Cardiac muscle cell (in vitro differentiated cells and primary cell): ENCODE measurements around the gene SOCS2. TPM values are rescaled to one million over a fixed set of nuclear protein-coding genes. Genes with fewer than 3 reads are reported as not detected.
"Not testable (repeated sequence)": the region's sequence is repeated elsewhere in the genome, so short reads cannot be mapped to it uniquely, and the experiment has no call there.

Experiments used
- DNase-seq, 2 donors: peaks; one replicate each; pipeline versions ENCODE4 v3.0.0 to v3.0.0-alpha.2; 2010 to 2017; ENCODE audit warnings: low read depth in 1 of 2, low spot score in 1 of 2
- H3K27ac ChIP-seq: fragments of 200-600 bp; sonication (generic); 2 replicates; pipeline ENCODE4 v1.5.1; 2016
- H3K27me3 ChIP-seq: fragments of 200-600 bp; sonication (generic); 2 replicates; pipeline ENCODE4 v1.6.0; 2016; ENCODE audit warnings: control low read depth
- H3K36me3 ChIP-seq: fragments of 200-600 bp; sonication (generic); 2 replicates; pipeline ENCODE4 v1.5.1; 2016; ENCODE audit warnings: control low read depth
- H3K4me1 ChIP-seq: fragments of 200-600 bp; sonication (generic); 2 replicates; pipeline ENCODE4 v1.8.1; 2017; ENCODE audit warnings: low read depth, mild to moderate bottlenecking, mixed run types
- H3K4me3 ChIP-seq: fragments of 200-600 bp; sonication (generic); 2 replicates; pipeline ENCODE4 v1.5.1; 2016; ENCODE audit warnings: mild to moderate bottlenecking
- H3K9me3 ChIP-seq: fragments of 200-600 bp; sonication (generic); 2 replicates; pipeline ENCODE4 v1.5.1; 2017; ENCODE audit warnings: low read depth, mild to moderate bottlenecking, control low read depth
- CTCF ChIP-seq: IDR thresholded peaks from 2 replicates; pipeline ENCODE4 v1.5.1; 2012; ENCODE audit warnings: low read depth, mild to moderate bottlenecking, low read length
- polyA plus RNA-seq: library from polyadenylated mRNA; unstranded; fragments of >200 nt; fragmentation: Nextera tagmentation; extraction: Ambion mirVana; gene quantifications from 2 replicates; pipeline ENCODE4 v1.2.1, GENCODE V29; 2016
- total RNA-seq: library from RNA; depleted of rRNA; stranded (reverse); fragments of >200 nt; gene quantifications from 2 replicates; pipeline ENCODE4 v1.2.3, GENCODE V29; 2016

Gene SOCS2
- total and polyA plus RNA-seq, 2 experiments from 2014 or later: 19.7 to 40.7 TPM

GRCh38 chr12:93541578-93542225, 30.8 kb upstream of the SOCS2 start:
- Histone ChIP-seq H3K4me3 (no peak overlapping the region), H3K36me3 (no peaks in the 10 kb centered on the region), H3K4me1 (peaks cover 6% of the 10 kb centered on the region), H3K27ac (no peak overlapping the region), H3K9me3 (no peaks in the 10 kb centered on the region), H3K27me3 (no peaks in the 10 kb centered on the region)
- TF ChIP-seq CTCF: no peak
- DNase-seq: no peak

- Histone ChIP-seq H3K4me1 (no peaks in the 10 kb centered on the region), H3K9me3 (no peaks in the 10 kb centered on the region), H3K4me3 (no peak overlapping the region), H3K27ac (no peak overlapping the region), H3K27me3 (no peaks in the 10 kb centered on the region), H3K36me3 (no peaks in the 10 kb centered on the region)
- no peak for TF ChIP-seq CTCF
- DNase-seq: no peak
These were observed 24.7 kb upstream of the SOCS2 start for GRCh38 chr12:93547778-93548177.

GRCh38 chr12:93549174-93549573, 23.3 kb upstream of the SOCS2 start:
- H3K4me1 ChIP-seq: no peaks in the 10 kb centered on the region
- H3K27ac ChIP-seq: no peak overlapping the region
- no peaks in the 10 kb centered on the region for H3K36me3 ChIP-seq
- H3K9me3 ChIP-seq: no peaks in the 10 kb centered on the region
- H3K4me3 ChIP-seq: no peak overlapping the region
- DNase-seq: no peak
- no peak for TF ChIP-seq CTCF
- no peaks in the 10 kb centered on the region for H3K27me3 ChIP-seq

- Histone ChIP-seq H3K9me3 (no peaks in the 10 kb centered on the region), H3K36me3 (no peaks in the 10 kb centered on the region), H3K4me3 (no peak overlapping the region), H3K4me1 (no peaks in the 10 kb centered on the region), H3K27me3 (no peaks in the 10 kb centered on the region), H3K27ac (no peak overlapping the region)
- DNase-seq: no peak
- no peak for TF ChIP-seq CTCF
These were observed 21.5 kb upstream of the SOCS2 start for GRCh38 chr12:93550748-93551611.

- H3K4me3 ChIP-seq: no peak overlapping the region
- H3K27me3 ChIP-seq: no peaks in the 10 kb centered on the region
- no peak for TF ChIP-seq CTCF
- no peak for DNase-seq
- no peak overlapping the region for H3K27ac ChIP-seq
- no peaks in the 10 kb centered on the region for H3K36me3 ChIP-seq
- no peaks in the 10 kb centered on the region for H3K9me3 ChIP-seq
- no peaks in the 10 kb centered on the region for H3K4me1 ChIP-seq
These were observed 20.0 kb upstream of the SOCS2 start for GRCh38 chr12:93552427-93552826.

GRCh38 chr12:93557879-93558278, 14.6 kb upstream of the SOCS2 start:
- H3K36me3 ChIP-seq, H3K9me3 ChIP-seq, H3K27ac ChIP-seq, H3K4me3 ChIP-seq, H3K4me1 ChIP-seq, DNase-seq, H3K27me3 ChIP-seq: not testable (repeated sequence)

GRCh38 chr12:93558685-93559084, 13.8 kb upstream of the SOCS2 start:
- H3K27ac ChIP-seq, H3K9me3 ChIP-seq, H3K27me3 ChIP-seq, DNase-seq, H3K4me1 ChIP-seq, H3K4me3 ChIP-seq, H3K36me3 ChIP-seq: not testable (repeated sequence)
